ENCODE data around the gene ZNF688.

The ZNF688 gene

GRCh38 chr16:30585022-30585399 is 13.5 kb upstream of the ZNF688 start:
- no peak for DNase-seq

- DNase-seq: no peak
These were observed 11.3 kb upstream of the ZNF688 start for GRCh38 chr16:30582611-30583340.

- DNase-seq: no peak
These were observed 9.9 kb upstream of the ZNF688 start for GRCh38 chr16:30581457-30581856.

- DNase-seq: no peak
These were observed 3.2 kb upstream of the ZNF688 start for GRCh38 chr16:30574678-30575077.

GRCh38 chr16:30570636-30571444 is 674 bp downstream of the ZNF688 start:
- DNase-seq: no peak

- DNase-seq: no peak
These were observed 1.5 kb downstream of the ZNF688 start for GRCh38 chr16:30569746-30570635.

- no peak for DNase-seq
These were observed 2.2 kb downstream of the ZNF688 start for GRCh38 chr16:30569281-30569680.

- DNase-seq: peak; percentile 79
These were observed 3.4 kb downstream of the ZNF688 start for GRCh38 chr16:30567991-30568638.

GRCh38 chr16:30567160-30567990 is 4.1 kb downstream of the ZNF688 start:
- DNase-seq: peak; percentile 63

GRCh38 chr16:30566531-30566930 is 5.0 kb downstream of the ZNF688 start:
- no peak for DNase-seq

GRCh38 chr16:30565984-30566383 is 5.5 kb downstream of the ZNF688 start:
- DNase-seq: no peak

GRCh38 chr16:30565526-30565925 is 6.0 kb downstream of the ZNF688 start:
- no peak for DNase-seq

GRCh38 chr16:30562021-30562420 is 9.5 kb downstream of the ZNF688 start:
- DNase-seq: no peak

- DNase-seq: peak; percentile 36
These were observed 10.3 kb downstream of the ZNF688 start for GRCh38 chr16:30561089-30561816.

GRCh38 chr16:30559690-30560089 is 11.8 kb downstream of the ZNF688 start:
- no peak for DNase-seq

- DNase-seq: no peak
These were observed 12.6 kb downstream of the ZNF688 start for GRCh38 chr16:30558789-30559377.

GRCh38 chr16:30557957-30558788 is 13.3 kb downstream of the ZNF688 start, which contains the start of gene ZNF764:
Gene ZNF764 (minus strand): TSS chr16:30558374. CDS start chr16:30558182, 192 bp downstream.
- DNase-seq: peak; percentile 99

- DNase-seq: no peak
These were observed 13.9 kb downstream of the ZNF688 start for GRCh38 chr16:30557707-30557956.

GRCh38 chr16:30556125-30556473 is 15.4 kb downstream of the ZNF688 start:
- no peak for DNase-seq

All from CD4-positive, alpha-beta T cell treated with Interleukin-21 for 1 hour (primary cell).